GM23338 (cell line): Measurements from ENCODE around the gene FATE1. TPM values are rescaled to one million over a fixed set of nuclear protein-coding genes. Genes with fewer than 3 reads are reported as not detected.

Experiments used
- ATAC-seq: fragments of 200-7000 bp; cut with Tn5 transposase; 3 replicates; pipeline ENCODE4 v1.9.1; 2020
- DNase-seq: peaks from one replicate; pipeline ENCODE4 v3.0.0-alpha.2; 2015; ENCODE audit warnings: low spot score
- H2AFZ ChIP-seq: fragments of 200-600 bp; sonication (generic); 2 replicates; pipeline ENCODE4 v1.8.0; 2016; ENCODE audit warnings: antibody characterized with exemption, mild to moderate bottlenecking, moderate library complexity
- H3F3A ChIP-seq: fragments of 200-600 bp; sonication (generic); replicated peaks from 2 replicates; pipeline ENCODE4 v1.8.0; 2017; ENCODE audit warnings: antibody characterized with exemption, mixed run types, low read depth
- H3K27ac ChIP-seq: fragments of 200-600 bp; sonication (generic); 2 replicates; pipeline ENCODE4 v1.6.1; 2016; ENCODE audit warnings: low read depth
- H3K27me3 ChIP-seq: fragments of 200-600 bp; sonication (generic); 2 replicates; pipeline ENCODE4 v1.8.0; 2016; ENCODE audit warnings: mild to moderate bottlenecking, mixed run types, moderate library complexity; ENCODE audit not compliant: insufficient read depth
- H3K36me3 ChIP-seq: fragments of 200-600 bp; sonication (generic); 2 replicates; pipeline ENCODE4 v1.8.0; 2016; ENCODE audit warnings: mild to moderate bottlenecking; ENCODE audit not compliant: insufficient read depth
- H3K4me1 ChIP-seq: fragments of 200-600 bp; sonication (generic); 2 replicates; pipeline ENCODE4 v1.8.0; 2016; ENCODE audit warnings: mild to moderate bottlenecking, moderate library complexity; ENCODE audit not compliant: insufficient read depth
- H3K4me2 ChIP-seq: fragments of 200-600 bp; sonication (generic); 2 replicates; pipeline ENCODE4 v1.7.1; 2017; ENCODE audit warnings: mixed run types
- H3K4me3 ChIP-seq: fragments of 200-600 bp; sonication (generic); 2 replicates; pipeline ENCODE4 v1.6.1; 2016; ENCODE audit warnings: mixed run types
- H3K79me2 ChIP-seq: fragments of 200-600 bp; sonication (generic); replicated peaks from 2 replicates; pipeline ENCODE4 v1.8.0; 2017; ENCODE audit warnings: mild to moderate bottlenecking; ENCODE audit not compliant: insufficient read depth
- H3K9me2 ChIP-seq: fragments of 200-600 bp; sonication (generic); 2 replicates; pipeline ENCODE4 v1.8.0; 2017; ENCODE audit not compliant: insufficient read depth
- H4K20me1 ChIP-seq: fragments of 200-600 bp; sonication (generic); replicated peaks from 2 replicates; pipeline ENCODE4 v1.8.0; 2017; ENCODE audit warnings: mild to moderate bottlenecking; ENCODE audit not compliant: insufficient read depth
- H3K27ac Mint-ChIP-seq: 2 replicates; pipeline ENCODE4 v1.8.0; 2020; ENCODE audit warnings: inconsistent platforms, mild to moderate bottlenecking, moderate library complexity, mixed read lengths
- H3K27me3 Mint-ChIP-seq: 3 replicates; pipeline ENCODE4 v1.8.0; 2022; ENCODE audit warnings: low read depth, mild to moderate bottlenecking, moderate library complexity, mixed read lengths, inconsistent platforms; ENCODE audit not compliant: insufficient read depth, poor library complexity
- H3K36me3 Mint-ChIP-seq: 3 replicates; pipeline ENCODE4 v1.8.0; 2021; ENCODE audit warnings: low read depth, mild to moderate bottlenecking, inconsistent platforms, moderate library complexity, mixed read lengths
- H3K4me1 Mint-ChIP-seq: 3 replicates; pipeline ENCODE4 v1.8.0; 2020; ENCODE audit warnings: mild to moderate bottlenecking, inconsistent platforms, mixed read lengths
- H3K4me3 Mint-ChIP-seq: 3 replicates; pipeline ENCODE4 v1.8.0; 2021; ENCODE audit warnings: moderate library complexity, mild to moderate bottlenecking, inconsistent platforms, mixed read lengths
- H3K9me3 Mint-ChIP-seq: 3 replicates; pipeline ENCODE4 v1.8.0; 2020; ENCODE audit warnings: moderate library complexity, mild to moderate bottlenecking, inconsistent platforms, mixed read lengths
- CTCF ChIP-seq, 2 experiments: fragments of 200-600 bp in 1 of 2; sonication (generic) in 1 of 2; conservative IDR thresholded peaks; 2 replicates each; pipeline versions ENCODE4 v1.5.1 to v1.6.1; 2016 to 2017; ENCODE audit warnings: antibody characterized with exemption in 2 of 2, low read depth in 2 of 2, mild to moderate bottlenecking in 2 of 2, moderate library complexity in 1 of 2
- ETS1 ChIP-seq: IDR thresholded peaks from 2 replicates; pipeline ENCODE4 v1.6.1; 2016; ENCODE audit warnings: antibody characterized with exemption
- EZH2 ChIP-seq: fragments of 200-600 bp; sonication (generic); IDR thresholded peaks from one replicate; pipeline ENCODE4 v1.8.0; 2017; ENCODE audit warnings: antibody characterized with exemption, mild to moderate bottlenecking, low read depth; ENCODE audit not compliant: unreplicated experiment
- POLR2AphosphoS5 ChIP-seq: IDR thresholded peaks from 2 replicates; pipeline ENCODE4 v1.6.1; 2016; ENCODE audit warnings: antibody characterized with exemption, low read depth
- ZNF331 ChIP-seq: fragments of 250-450 bp; sonication (Bioruptor Pico); IDR thresholded peaks from 2 replicates; pipeline ENCODE4 v1.5.0; 2020; ENCODE audit warnings: low read depth, mild to moderate bottlenecking, moderate library complexity
- ZNF462 ChIP-seq: fragments of 250-450 bp; sonication (Bioruptor Pico); IDR thresholded peaks from 2 replicates; pipeline ENCODE4 v1.5.0; 2020; ENCODE audit warnings: mild to moderate bottlenecking, moderate library complexity
- polyA plus RNA-seq: library from polyadenylated mRNA; unstranded; fragments of >200 nt; fragmentation: Nextera tagmentation; extraction: Ambion mirVana; gene quantifications from 2 replicates; pipeline ENCODE4 v1.2.1, GENCODE V29; 2016
- total RNA-seq: library from RNA; depleted of rRNA; stranded (reverse); fragments of >200 nt; shearing (Covaris generic); gene quantifications from 2 replicates; pipeline ENCODE4 v1.2.3, GENCODE V29; 2014

Gene FATE1
- total and polyA plus RNA-seq, 2 experiments from 2014 or later: 0.31 TPM; not detected in 1

GRCh38 chrX:151675121-151675746, 40.6 kb upstream of the FATE1 start:
- H3K4me1 Mint-ChIP-seq: peaks cover 4% of the 10 kb centered on the region; the same call in 2 of the 3 replicates
- no peaks in the 10 kb centered on the region for H3K27me3 Mint-ChIP-seq
- no peaks in the 10 kb centered on the region for H3K36me3 ChIP-seq
- no peaks in the 10 kb centered on the region for H3K4me1 ChIP-seq
- ATAC-seq (peak; percentile 73), DNase-seq (peak; percentile 8)
- no peak overlapping the region for H3K4me3 ChIP-seq
- no peak for TF ChIP-seq ZNF462 (CRISPR knock-in tag)
- TF ChIP-seq EZH2: no peak
- TF ChIP-seq CTCF (conservative IDR thresholded peaks at IDR 0.05; ENCODE audit: low read depth in 2 of 2): no peak
- TF ChIP-seq POLR2AphosphoS5: no peak
- no peak for TF ChIP-seq ETS1
- no peak for TF ChIP-seq ZNF331 (CRISPR knock-in tag)
- H3K4me3 Mint-ChIP-seq: no peak overlapping the region
- no peak overlapping the region for H3K27ac ChIP-seq
- no peak overlapping the region for H3K4me2 ChIP-seq
- H3K27ac Mint-ChIP-seq: no peak overlapping the region
- H3K27me3 ChIP-seq: no peaks in the 10 kb centered on the region
- H2AFZ ChIP-seq: no peak overlapping the region
- H3F3A ChIP-seq: no peaks in the 10 kb centered on the region
- no peaks in the 10 kb centered on the region for H3K36me3 Mint-ChIP-seq
- no peaks in the 10 kb centered on the region for H3K79me2 ChIP-seq
- no peaks in the 10 kb centered on the region for H3K9me3 Mint-ChIP-seq
- H3K9me2 ChIP-seq: no peaks in the 10 kb centered on the region
- H4K20me1 ChIP-seq: no peaks in the 10 kb centered on the region
